CD4-positive, alpha-beta T cell (primary cell): ENCODE data around the gene TM2D3. TPM values are rescaled to one million over a fixed set of nuclear protein-coding genes. Genes with fewer than 3 reads are reported as not detected.

Experiments
- ATAC-seq: fragments of 200-7000 bp; cut with Tn5 transposase; one replicate; pipeline ENCODE4 v1.10.0; 2022; ENCODE audit warnings: mild to moderate bottlenecking; ENCODE audit not compliant: poor library complexity
- CTCF ChIA-PET: fragments of 350-600 bp; sonication (Branson Sonifier 250); formaldehyde crosslinking; loops from one replicate; lab custom pipeline; 2021; ENCODE audit warnings: antibody characterized with exemption, inconsistent platforms; lab: Charles Lee
- POLR2A ChIA-PET: fragments of 350-600 bp; sonication (Branson Sonifier 250); formaldehyde crosslinking; loops from one replicate; lab custom pipeline; 2021; ENCODE audit warnings: antibody characterized with exemption, inconsistent platforms; lab: Charles Lee
- DNase-seq, 14 experiments: peaks; one replicate each; pipeline ENCODE4 v3.0.0-alpha.2; 2013 to 2020; ENCODE audit warnings: mixed read lengths in 2 of 14
- H3K27ac ChIP-seq, 2 donors: one replicate each; pipeline versions ENCODE4 v1.5.1 to v1.7.0; 2013; ENCODE audit warnings: low read length in 2 of 2, low read depth in 1 of 2, mild to moderate bottlenecking in 1 of 2
- H3K27me3 ChIP-seq, 2 experiments: 1 replicate in 1 of 2; 2 replicates in 1 of 2; pipeline versions ENCODE4 v1.6.1 to v1.7.0; 2013; ENCODE audit warnings: low read length in 2 of 2, control low read depth in 1 of 2, mild to moderate bottlenecking in 1 of 2, moderate library complexity in 1 of 2; ENCODE audit not compliant: insufficient read depth in 2 of 2, control insufficient read depth in 1 of 2
- H3K36me3 ChIP-seq: one replicate; pipeline ENCODE4 v1.6.1; 2013; ENCODE audit warnings: low read length, control low read depth; ENCODE audit not compliant: insufficient read depth
- H3K4me1 ChIP-seq: one replicate; pipeline ENCODE4 v1.6.1; 2013; ENCODE audit warnings: low read length, control low read depth; ENCODE audit not compliant: insufficient read depth
- H3K4me3 ChIP-seq: one replicate; pipeline ENCODE4 v1.5.1; 2013; ENCODE audit warnings: mild to moderate bottlenecking, low read length, moderate library complexity
- H3K9me3 ChIP-seq, 2 experiments: 1 replicate in 1 of 2; 2 replicates in 1 of 2; pipeline versions ENCODE4 v1.6.1 to v1.7.0; 2013; ENCODE audit warnings: low read length in 2 of 2, mild to moderate bottlenecking in 2 of 2, control low read depth in 1 of 2, moderate library complexity in 1 of 2; ENCODE audit not compliant: control insufficient read depth in 1 of 2, insufficient read depth in 1 of 2
- H3K27ac Mint-ChIP-seq: one replicate; pipeline ENCODE4 v1.8.0; 2020; ENCODE audit warnings: mixed read lengths
- H3K27me3 Mint-ChIP-seq: one replicate; pipeline ENCODE4 v1.8.0; 2021; ENCODE audit warnings: mixed read lengths
- H3K36me3 Mint-ChIP-seq: one replicate; pipeline ENCODE4 v1.8.0; 2021; ENCODE audit warnings: low read depth, mixed read lengths
- H3K4me1 Mint-ChIP-seq: one replicate; pipeline ENCODE4 v1.8.0; 2021; ENCODE audit warnings: low read depth, mixed read lengths
- H3K4me3 Mint-ChIP-seq: one replicate; pipeline ENCODE4 v1.8.0; 2020; ENCODE audit warnings: mild to moderate bottlenecking, mixed read lengths
- H3K9me3 Mint-ChIP-seq: one replicate; pipeline ENCODE4 v1.8.0; 2020; ENCODE audit warnings: mixed read lengths
- CTCF ChIP-seq: fragments of 200-600 bp; IDR thresholded peaks from one replicate; pipeline ENCODE4 v1.8.0; 2022; ENCODE audit warnings: antibody characterized with exemption, mild to moderate bottlenecking
- intact Hi-C, 2 experiments: fragments of 100-400 bp; cut with DNase I in 1 of 2; cut with micrococcal nuclease in 1 of 2; formaldehyde crosslinking; loops; one replicate each; pipeline versions ENCODE4 v1.15.1 to v1.9.0; 2023 to 2025; cut with DNase I, micrococcal nuclease
- total RNA-seq, 174 experiments: library from RNA in 2 of 174; stranded (reverse) in 2 of 174; gene quantifications; one replicate each; pipeline ENCODE4 v1.2.3 and lab custom pipeline; 2021 to 2026

The TM2D3 gene
- total RNA-seq, 2 experiments from 2014 or later, result 102 to 107 TPM

- Mint-ChIP-seq H3K9me3 (no peaks in the 10 kb centered on the region), H3K4me3 (no peak overlapping the region), H3K27me3 (no peaks in the 10 kb centered on the region), H3K36me3 (peaks cover 52% of the 10 kb centered on the region), H3K27ac (no peak overlapping the region), H3K4me1 (peaks cover 34% of the 10 kb centered on the region)
- H3K4me1 ChIP-seq, result peaks cover 6% of the 10 kb centered on the region
- no peaks in the 10 kb centered on the region for H3K9me3 ChIP-seq
- POLR2A ChIA-PET, result no interaction called here
- H3K27me3 ChIP-seq, result no peaks in the 10 kb centered on the region
- ATAC-seq, result no peak
- TF ChIP-seq CTCF, result no peak
- H3K4me3 ChIP-seq, result no peak overlapping the region
- H3K36me3 ChIP-seq, result peaks cover 14% of the 10 kb centered on the region
- CTCF ChIA-PET, result no interaction called here
- intact Hi-C loops, result no loop called here
- no peak overlapping the region for H3K27ac ChIP-seq
- no peak for DNase-seq
Measured at GRCh38 chr15:101625980-101626379, 26.2 kb downstream of the TM2D3 start.

GRCh38 chr15:101625184-101625583, 27.0 kb downstream of the TM2D3 start:
- no peaks in the 10 kb centered on the region for H3K9me3 ChIP-seq
- H3K4me3 Mint-ChIP-seq, result no peak overlapping the region
- H3K27me3 Mint-ChIP-seq, result no peaks in the 10 kb centered on the region
- DNase-seq (peak in 2 of 14 experiments; percentile 12 to 54), ATAC-seq (no peak)
- H3K4me1 ChIP-seq, result peaks cover 6% of the 10 kb centered on the region
- H3K4me3 ChIP-seq, result no peak overlapping the region
- H3K27me3 ChIP-seq, result no peaks in the 10 kb centered on the region
- POLR2A ChIA-PET, result no interaction called here
- peaks cover 57% of the 10 kb centered on the region for H3K36me3 Mint-ChIP-seq
- TF ChIP-seq CTCF, result no peak
- no peak overlapping the region for H3K27ac Mint-ChIP-seq
- intact Hi-C loops, result no loop called here
- H3K9me3 Mint-ChIP-seq, result no peaks in the 10 kb centered on the region
- CTCF ChIA-PET, result no interaction called here
- no peak overlapping the region for H3K27ac ChIP-seq
- peaks cover 14% of the 10 kb centered on the region for H3K36me3 ChIP-seq
- peaks cover 34% of the 10 kb centered on the region for H3K4me1 Mint-ChIP-seq

GRCh38 chr15:101623367-101624304, 28.5 kb downstream of the TM2D3 start:
- no peak overlapping the region for H3K4me3 Mint-ChIP-seq
- no peak for ATAC-seq
- DNase-seq, result no peak
- H3K4me1 Mint-ChIP-seq, result peaks cover 34% of the 10 kb centered on the region
- intact Hi-C loops, result no loop called here
- ChIA-PET POLR2A (no interaction called here), CTCF (no interaction called here)
- no peaks in the 10 kb centered on the region for H3K27me3 Mint-ChIP-seq
- Histone ChIP-seq H3K27ac (no peak overlapping the region), H3K4me3 (no peak overlapping the region), H3K4me1 (peaks cover 6% of the 10 kb centered on the region), H3K9me3 (no peaks in the 10 kb centered on the region), H3K27me3 (no peaks in the 10 kb centered on the region), H3K36me3 (peaks cover 14% of the 10 kb centered on the region)
- no peak for TF ChIP-seq CTCF
- no peak overlapping the region for H3K27ac Mint-ChIP-seq
- H3K36me3 Mint-ChIP-seq, result peaks cover 66% of the 10 kb centered on the region
- H3K9me3 Mint-ChIP-seq, result no peaks in the 10 kb centered on the region
